A549 treated with AZD9567 at 1 μM for 4 hours (cell line): ENCODE measurements around the gene PIWIL4. TPM values are rescaled to one million over a fixed set of nuclear protein-coding genes. Genes with fewer than 3 reads are reported as not detected.

Experiments used
- total RNA-seq: library from RNA; stranded (reverse); fragments of 200-300 nt; extraction: Qiagen RNA extraction; gene quantifications from 5 replicates; pipeline ENCODE4 v1.2.3, GENCODE V29; 2022; ENCODE audit not compliant: insufficient read depth

Gene PIWIL4
- 0.15 to 0.37 TPM (median 0.20 TPM) in 4 of 5 replicates, not detected in the other for total RNA-seq

GRCh38 chr11:94567181-94567670, at the start of gene PIWIL4:
TSS of gene PIWIL4 (plus strand) at chr11:94567368. CDS start at chr11:94567519, 151 bp downstream.

DNA sequence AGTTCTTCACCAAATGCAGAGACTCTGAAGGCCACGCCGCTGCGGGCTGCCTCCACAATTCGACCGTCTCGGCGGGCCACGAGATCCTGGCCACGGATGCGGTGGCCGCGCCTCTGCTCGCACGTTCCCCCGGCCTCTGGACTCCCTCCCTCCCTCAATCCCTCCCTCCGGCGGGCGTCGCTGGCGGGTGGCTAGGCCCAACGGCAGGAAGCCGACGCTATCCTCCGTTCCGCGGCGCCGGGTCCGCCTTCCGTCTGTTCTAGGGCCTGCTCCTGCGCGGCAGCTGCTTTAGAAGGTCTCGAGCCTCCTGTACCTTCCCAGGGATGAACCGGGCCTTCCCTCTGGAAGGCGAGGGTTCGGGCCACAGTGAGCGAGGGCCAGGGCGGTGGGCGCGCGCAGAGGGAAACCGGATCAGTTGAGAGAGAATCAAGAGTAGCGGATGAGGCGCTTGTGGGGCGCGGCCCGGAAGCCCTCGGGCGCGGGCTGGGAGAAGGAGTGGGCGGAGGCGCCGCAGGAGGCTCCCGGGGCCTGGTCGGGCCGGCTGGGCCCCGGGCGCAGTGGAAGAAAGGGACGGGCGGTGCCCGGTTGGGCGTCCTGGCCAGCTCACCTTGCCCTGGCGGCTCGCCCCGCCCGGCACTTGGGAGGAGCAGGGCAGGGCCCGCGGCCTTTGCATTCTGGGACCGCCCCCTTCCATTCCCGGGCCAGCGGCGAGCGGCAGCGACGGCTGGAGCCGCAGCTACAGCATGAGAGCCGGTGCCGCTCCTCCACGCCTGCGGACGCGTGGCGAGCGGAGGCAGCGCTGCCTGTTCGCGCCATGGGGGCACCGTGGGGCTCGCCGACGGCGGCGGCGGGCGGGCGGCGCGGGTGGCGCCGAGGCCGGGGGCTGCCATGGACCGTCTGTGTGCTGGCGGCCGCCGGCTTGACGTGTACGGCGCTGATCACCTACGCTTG, 23.2 kb upstream of the PIWIL4 start, which contains the start of gene FUT4:
FUT4 (plus strand) TSS at position 227 of the 951 bp plus-strand sequence; CDS start at position 440, 213 bp downstream.

Other genes with a start within 250 kb of the PIWIL4 start
- gene GPR83, start 165.9 kb upstream of the PIWIL4 start, total RNA-seq, result 0.04 to 0.07 TPM (median 0.05 TPM) in 4 of 5 replicates, not detected in the other
- gene MRE11, start 73.5 kb upstream of the PIWIL4 start, total RNA-seq, result 12.7 to 27.0 TPM (median 15.8 TPM) in 5 replicates
- gene ANKRD49, start 73.4 kb upstream of the PIWIL4 start, total RNA-seq, result 5.0 to 7.8 TPM (median 6.4 TPM) in 5 replicates
- gene C11orf97, start 54.9 kb upstream of the PIWIL4 start, total RNA-seq, result not detected in 5 replicates
- 2.8 to 3.4 TPM (median 2.9 TPM) in 5 replicates for gene FUT4, start 23.4 kb upstream of the PIWIL4 start, total RNA-seq
- gene AMOTL1, start 201.0 kb downstream of the PIWIL4 start, total RNA-seq, result 6.2 to 7.7 TPM (median 7.0 TPM) in 5 replicates